ENCODE results near the gene TMEM232. TPM values are rescaled to one million over a fixed set of nuclear protein-coding genes. Genes with fewer than 3 reads are reported as not detected.

Gene TMEM232
- total and polyA plus RNA-seq, 2 donors (not counting 3 experiments of a cell fraction or from before 2014, with no cell fraction given), result 0.17 to 0.38 TPM

GRCh38 chr5:110653231-110653970, 73.1 kb downstream of the TMEM232 start:
- intact Hi-C loops (cut with micrococcal nuclease) (no loop called here), dilution Hi-C loops (cut with MboI; ENCODE audit: extremely low pct_ligation_motif_present, low sequenced_read_pairs) (no loop called here)
- Histone ChIP-seq H3K4me3 (replicated peaks in 1 of 3; ENCODE audit: insufficient read depth in 1 of 3, low read depth in 1 of 3, low read length in 3 of 3) (no peak overlapping the region), H3K27me3 (ENCODE audit: control insufficient read depth in 2 of 2, insufficient read depth in 2 of 2, low read length in 2 of 2) (no peaks in the 10 kb centered on the region), H3K9me1 (replicated peaks; ENCODE audit: control insufficient read depth, extremely low read depth, insufficient read depth, low read length) (no peaks in the 10 kb centered on the region), H3K27ac (ENCODE audit: insufficient read depth, low read depth, low read length) (no peak overlapping the region), H3K9ac (replicated peaks; ENCODE audit: extremely low read depth, insufficient read depth, low read length) (no peak overlapping the region), H3K9me3 (replicated peaks; ENCODE audit: control insufficient read depth, insufficient read depth, low read length) (no peaks in the 10 kb centered on the region), H3K4me1 (ENCODE audit: control insufficient read depth, extremely low read depth, insufficient read depth, low read length) (no peaks in the 10 kb centered on the region), H4K20me1 (replicated peaks; ENCODE audit: control insufficient read depth, extremely low read depth, insufficient read depth, low read length) (no peaks in the 10 kb centered on the region), H3K36me3 (ENCODE audit: control insufficient read depth in 2 of 2, extremely low read depth in 1 of 2, insufficient read depth in 2 of 2, low read length in 2 of 2) (no peaks in the 10 kb centered on the region), H3K79me2 (ENCODE audit: control insufficient read depth, insufficient read depth, low read length) (no peaks in the 10 kb centered on the region), H2AFZ (ENCODE audit: low read depth, low read length) (no peak overlapping the region), H3K4me2 (ENCODE audit: insufficient read depth, low read length) (no peak overlapping the region)
- TF ChIP-seq GATA2 (IDR thresholded peaks at IDR 0.05; ENCODE audit: insufficient read depth, insufficient read length, low read depth, low read length) (no peak), FOS (IDR thresholded peaks at IDR 0.05; ENCODE audit: borderline replicate concordance, insufficient read depth, low read length) (no peak), MAX (IDR thresholded peaks at IDR 0.05; ENCODE audit: insufficient read depth, insufficient read length) (no peak), POLR2A (IDR thresholded peaks at IDR 0.05; ENCODE audit: low read depth, low read length) (no peak)
- TF ChIP-seq, protein P1, sequence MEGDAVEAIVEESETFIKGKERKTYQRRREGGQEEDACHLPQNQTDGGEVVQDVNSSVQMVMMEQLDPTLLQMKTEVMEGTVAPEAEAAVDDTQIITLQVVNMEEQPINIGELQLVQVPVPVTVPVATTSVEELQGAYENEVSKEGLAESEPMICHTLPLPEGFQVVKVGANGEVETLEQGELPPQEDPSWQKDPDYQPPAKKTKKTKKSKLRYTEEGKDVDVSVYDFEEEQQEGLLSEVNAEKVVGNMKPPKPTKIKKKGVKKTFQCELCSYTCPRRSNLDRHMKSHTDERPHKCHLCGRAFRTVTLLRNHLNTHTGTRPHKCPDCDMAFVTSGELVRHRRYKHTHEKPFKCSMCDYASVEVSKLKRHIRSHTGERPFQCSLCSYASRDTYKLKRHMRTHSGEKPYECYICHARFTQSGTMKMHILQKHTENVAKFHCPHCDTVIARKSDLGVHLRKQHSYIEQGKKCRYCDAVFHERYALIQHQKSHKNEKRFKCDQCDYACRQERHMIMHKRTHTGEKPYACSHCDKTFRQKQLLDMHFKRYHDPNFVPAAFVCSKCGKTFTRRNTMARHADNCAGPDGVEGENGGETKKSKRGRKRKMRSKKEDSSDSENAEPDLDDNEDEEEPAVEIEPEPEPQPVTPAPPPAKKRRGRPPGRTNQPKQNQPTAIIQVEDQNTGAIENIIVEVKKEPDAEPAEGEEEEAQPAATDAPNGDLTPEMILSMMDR (IDR thresholded peaks at IDR 0.05; ENCODE audit: extremely low read depth in 1 of 2, insufficient read depth in 1 of 2, low read depth in 1 of 2, low read length in 2 of 2), result no peak
- DNase-seq (ENCODE audit: low read depth, low spot score) (no peak), FAIRE-seq (no peak)
- no TSS peak for BruUV-seq (replicated peaks)
- ChIA-PET POLR2A (no interaction called here), CTCF (no interaction called here)
